ENCODE measurements around the gene SLC2A4RG.
"Not testable (repeated sequence)": the region's sequence is repeated elsewhere in the genome, so short reads cannot be mapped to it uniquely, and the experiment has no call there.

SLC2A4RG gene

GRCh38 chr20:63768591-63769515 lies 29.3 kb downstream of the SLC2A4RG start:
- H3K4me1 ChIP-seq (ENCODE audit: control insufficient read depth in 2 of 2, insufficient read depth in 2 of 2, low read length in 2 of 2) = no peaks in the 10 kb centered on the region
- H3K27ac ChIP-seq (ENCODE audit: low read depth in 2 of 2, low read length in 2 of 2) = no peak overlapping the region
- H3K9me3 ChIP-seq (ENCODE audit: control insufficient read depth in 2 of 2, low read length in 2 of 2) = no peaks in the 10 kb centered on the region
- no peak overlapping the region for H3K4me3 ChIP-seq (ENCODE audit: low read length in 2 of 2)
- no peak overlapping the region for H3K9ac ChIP-seq (ENCODE audit: low read depth in 1 of 2, low read length in 2 of 2)
- no peaks in the 10 kb centered on the region for H3K36me3 ChIP-seq (ENCODE audit: control insufficient read depth in 2 of 2, insufficient read depth in 2 of 2, low read length in 2 of 2)
- H3K27me3 ChIP-seq (ENCODE audit: control insufficient read depth in 2 of 2, insufficient read depth in 2 of 2, low read length in 2 of 2) = no peaks in the 10 kb centered on the region

DNA sequence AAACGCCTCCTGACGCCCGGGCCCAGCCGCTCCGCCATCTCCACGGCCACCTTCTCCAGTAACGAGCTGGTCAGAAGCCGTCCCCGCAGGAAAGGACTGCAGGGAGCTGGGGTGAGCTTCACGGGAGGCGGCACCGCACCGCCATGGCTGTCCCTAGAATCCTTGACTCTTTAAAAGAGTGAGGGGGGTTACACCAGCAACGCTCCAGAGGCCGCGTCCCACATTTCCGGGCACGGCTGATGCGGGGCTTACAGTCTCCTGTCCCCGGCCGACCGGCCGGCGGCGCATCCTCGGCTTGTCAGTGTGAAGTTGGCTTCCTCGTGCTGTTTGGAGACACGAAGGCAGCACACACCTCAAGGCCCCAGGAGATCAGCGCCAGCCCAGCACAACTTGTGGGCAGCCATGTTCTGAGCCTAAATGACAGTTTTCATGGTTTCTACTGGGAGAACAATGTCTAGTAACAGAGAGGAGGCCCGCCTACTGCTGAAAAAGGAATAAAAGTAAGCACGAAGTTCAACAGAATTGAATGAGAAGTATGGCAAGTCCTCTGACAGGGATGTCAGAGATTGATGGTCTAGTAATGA lies 30.4 kb downstream of the SLC2A4RG start:
- Histone ChIP-seq H3K27me3 (ENCODE audit: control insufficient read depth in 2 of 2, insufficient read depth in 2 of 2, low read length in 2 of 2) (no peaks in the 10 kb centered on the region), H3K27ac (ENCODE audit: low read depth in 2 of 2, low read length in 2 of 2) (no peak overlapping the region), H3K36me3 (ENCODE audit: control insufficient read depth in 2 of 2, insufficient read depth in 2 of 2, low read length in 2 of 2) (no peaks in the 10 kb centered on the region), H3K9ac (ENCODE audit: low read depth in 1 of 2, low read length in 2 of 2) (no peak overlapping the region), H3K4me1 (ENCODE audit: control insufficient read depth in 2 of 2, insufficient read depth in 2 of 2, low read length in 2 of 2) (no peaks in the 10 kb centered on the region), H3K9me3 (ENCODE audit: control insufficient read depth in 2 of 2, low read length in 2 of 2) (no peaks in the 10 kb centered on the region), H3K4me3 (ENCODE audit: low read length in 2 of 2) (no peak overlapping the region)

DNA sequence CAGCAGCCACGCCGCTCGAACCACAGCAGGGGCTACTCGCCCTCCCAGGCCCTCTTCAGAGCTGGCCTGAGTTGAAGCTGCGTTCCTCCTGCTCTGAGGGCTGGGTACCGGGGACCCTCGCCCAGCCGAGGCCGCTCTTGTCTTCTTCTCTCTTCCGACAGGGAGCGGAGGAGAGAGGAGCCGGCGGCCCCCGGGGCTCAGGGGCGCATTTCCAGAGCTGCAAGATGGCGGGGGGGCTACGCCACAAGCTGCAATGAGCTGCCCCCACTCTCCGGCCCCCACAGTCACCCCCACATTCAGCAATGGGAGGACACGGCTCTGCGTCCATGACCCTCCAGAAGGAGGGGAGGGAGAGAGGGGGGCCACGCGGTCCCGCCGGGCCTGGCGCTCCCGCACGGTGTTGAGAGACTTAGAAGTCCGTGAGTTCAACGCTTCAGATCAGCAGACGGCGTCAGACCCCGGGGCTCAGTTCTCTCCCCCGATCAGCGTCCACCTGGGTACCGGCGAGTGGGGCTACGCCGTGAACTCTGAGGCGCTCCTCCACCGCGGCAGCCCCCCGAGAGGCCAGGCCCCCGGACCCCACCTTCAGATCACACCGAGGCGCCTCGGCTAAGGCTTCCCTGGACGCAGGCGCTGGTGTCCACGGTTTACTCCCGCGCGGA lies 31.6 kb downstream of the SLC2A4RG start:
- no peaks in the 10 kb centered on the region for H3K36me3 ChIP-seq (ENCODE audit: control insufficient read depth in 2 of 2, insufficient read depth in 2 of 2, low read length in 2 of 2)

GRCh38 chr20:63772781-63773518 lies 33.4 kb downstream of the SLC2A4RG start:
- Histone ChIP-seq H3K36me3 (ENCODE audit: control insufficient read depth in 2 of 2, insufficient read depth in 2 of 2, low read length in 2 of 2) (no peaks in the 10 kb centered on the region), H3K4me3 (ENCODE audit: low read length in 2 of 2) (no peak overlapping the region), H3K27ac (ENCODE audit: low read depth in 2 of 2, low read length in 2 of 2) (no peak overlapping the region), H3K27me3 (ENCODE audit: control insufficient read depth in 2 of 2, insufficient read depth in 2 of 2, low read length in 2 of 2) (no peaks in the 10 kb centered on the region), H3K9me3 (ENCODE audit: control insufficient read depth in 2 of 2, low read length in 2 of 2) (no peaks in the 10 kb centered on the region), H3K4me1 (ENCODE audit: control insufficient read depth in 2 of 2, insufficient read depth in 2 of 2, low read length in 2 of 2) (no peaks in the 10 kb centered on the region), H3K9ac (ENCODE audit: low read depth in 1 of 2, low read length in 2 of 2) (no peak overlapping the region)

More for the DNA sequence above, 31.6 kb downstream of the SLC2A4RG start:
- Histone ChIP-seq H3K27ac (ENCODE audit: low read depth in 2 of 2, low read length in 2 of 2) (no peak overlapping the region), H3K27me3 (ENCODE audit: control insufficient read depth in 2 of 2, insufficient read depth in 2 of 2, low read length in 2 of 2) (no peaks in the 10 kb centered on the region), H3K9me3 (ENCODE audit: control insufficient read depth in 2 of 2, low read length in 2 of 2) (no peaks in the 10 kb centered on the region), H3K9ac (ENCODE audit: low read depth in 1 of 2, low read length in 2 of 2) (no peak overlapping the region), H3K4me1 (ENCODE audit: control insufficient read depth in 2 of 2, insufficient read depth in 2 of 2, low read length in 2 of 2) (no peaks in the 10 kb centered on the region), H3K4me3 (ENCODE audit: low read length in 2 of 2) (no peak overlapping the region)

- Histone ChIP-seq H3K27ac (ENCODE audit: low read depth in 2 of 2, low read length in 2 of 2) (no peak overlapping the region), H3K9me3 (ENCODE audit: control insufficient read depth in 2 of 2, low read length in 2 of 2) (no peaks in the 10 kb centered on the region), H3K36me3 (ENCODE audit: control insufficient read depth in 2 of 2, insufficient read depth in 2 of 2, low read length in 2 of 2) (no peaks in the 10 kb centered on the region), H3K4me1 (ENCODE audit: control insufficient read depth in 2 of 2, insufficient read depth in 2 of 2, low read length in 2 of 2) (no peaks in the 10 kb centered on the region), H3K4me3 (ENCODE audit: low read length in 2 of 2) (no peak overlapping the region), H3K27me3 (ENCODE audit: control insufficient read depth in 2 of 2, insufficient read depth in 2 of 2, low read length in 2 of 2) (no peaks in the 10 kb centered on the region), H3K9ac (ENCODE audit: low read depth in 1 of 2, low read length in 2 of 2) (no peak overlapping the region)
These were observed 34.1 kb downstream of the SLC2A4RG start for GRCh38 chr20:63773571-63774241.

DNA sequence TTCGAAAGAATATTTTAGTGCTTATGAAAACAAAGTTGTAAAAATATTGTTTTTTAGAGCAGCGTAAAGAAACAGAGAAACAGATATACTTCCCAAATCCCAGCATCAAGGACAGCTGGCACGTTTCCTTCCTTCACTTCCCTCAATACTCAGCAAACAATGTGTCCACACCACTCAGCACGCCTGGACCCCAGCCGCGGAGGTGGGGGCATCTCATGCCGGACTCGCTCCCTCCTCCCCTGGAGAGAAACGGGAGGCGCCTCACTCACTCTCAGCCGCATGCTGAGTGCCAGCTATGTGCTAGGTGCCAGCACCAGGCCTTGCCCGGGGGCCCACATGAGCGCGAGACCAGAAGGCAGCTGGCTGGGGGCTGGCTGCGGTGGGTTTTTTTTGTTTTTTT lies 34.7 kb downstream of the SLC2A4RG start:
- Histone ChIP-seq H3K27ac (ENCODE audit: low read depth in 2 of 2, low read length in 2 of 2) (no peak overlapping the region), H3K27me3 (ENCODE audit: control insufficient read depth in 2 of 2, insufficient read depth in 2 of 2, low read length in 2 of 2) (no peaks in the 10 kb centered on the region), H3K4me1 (ENCODE audit: control insufficient read depth in 2 of 2, insufficient read depth in 2 of 2, low read length in 2 of 2) (no peaks in the 10 kb centered on the region), H3K36me3 (ENCODE audit: control insufficient read depth in 2 of 2, insufficient read depth in 2 of 2, low read length in 2 of 2) (no peaks in the 10 kb centered on the region), H3K9ac (ENCODE audit: low read depth in 1 of 2, low read length in 2 of 2) (no peak overlapping the region), H3K9me3 (ENCODE audit: control insufficient read depth in 2 of 2, low read length in 2 of 2) (no peaks in the 10 kb centered on the region), H3K4me3 (ENCODE audit: low read length in 2 of 2) (no peak overlapping the region)

DNA sequence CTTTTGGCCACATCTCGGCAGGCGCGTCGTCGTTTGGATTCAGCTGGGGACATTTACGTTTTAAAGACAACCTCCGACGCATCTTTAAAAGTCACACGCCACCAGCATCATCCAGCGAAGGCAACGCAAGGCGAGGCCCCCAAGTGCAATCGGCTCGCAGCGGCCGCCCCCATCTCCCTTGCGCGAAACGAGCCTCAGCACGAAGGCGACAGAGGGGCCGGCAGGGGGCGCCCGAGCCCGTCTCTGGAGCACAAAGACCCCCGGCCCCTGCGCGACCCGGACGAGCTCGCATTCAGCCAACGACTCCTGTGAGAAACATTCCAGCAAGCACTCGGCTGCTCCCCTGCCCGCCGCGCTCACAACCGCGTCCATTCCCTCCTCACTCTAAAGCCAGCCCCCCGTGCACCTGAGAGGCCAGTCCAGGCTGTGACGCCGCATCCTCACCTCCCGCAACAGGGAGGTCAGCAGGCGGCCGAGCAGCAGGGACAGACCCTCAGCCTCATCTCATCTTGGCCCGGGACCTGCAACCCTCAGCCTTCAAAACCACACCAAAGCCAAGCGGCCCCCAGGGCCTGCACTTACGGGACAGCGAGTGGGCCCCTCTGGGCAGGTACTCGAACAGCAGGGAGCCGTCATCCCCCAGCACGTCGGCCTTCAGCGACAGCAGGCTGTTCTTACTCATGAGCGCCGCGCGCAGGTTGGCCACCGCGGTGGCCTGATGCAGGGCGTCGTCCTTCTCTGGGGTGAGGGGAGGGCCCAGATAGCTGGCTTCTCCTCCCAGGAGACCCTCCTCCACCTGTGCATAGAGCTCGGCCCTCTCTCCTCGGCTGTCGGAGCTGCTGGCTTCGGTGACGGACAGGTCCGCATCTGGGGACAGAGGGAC lies 35.8 kb downstream of the SLC2A4RG start:
- Histone ChIP-seq H3K9ac (ENCODE audit: low read depth in 1 of 2, low read length in 2 of 2) (no peak overlapping the region), H3K4me1 (ENCODE audit: control insufficient read depth in 2 of 2, insufficient read depth in 2 of 2, low read length in 2 of 2) (no peaks in the 10 kb centered on the region), H3K4me3 (ENCODE audit: low read length in 2 of 2) (no peak overlapping the region), H3K36me3 (ENCODE audit: control insufficient read depth in 2 of 2, insufficient read depth in 2 of 2, low read length in 2 of 2) (no peaks in the 10 kb centered on the region), H3K27ac (ENCODE audit: low read depth in 2 of 2, low read length in 2 of 2) (no peak overlapping the region), H3K9me3 (ENCODE audit: control insufficient read depth in 2 of 2, low read length in 2 of 2) (no peaks in the 10 kb centered on the region), H3K27me3 (ENCODE audit: control insufficient read depth in 2 of 2, insufficient read depth in 2 of 2, low read length in 2 of 2) (no peaks in the 10 kb centered on the region)

- not testable (repeated sequence) for H3K4me1 ChIP-seq (ENCODE audit: control insufficient read depth in 2 of 2, insufficient read depth in 2 of 2, low read length in 2 of 2); H3K4me3 ChIP-seq (ENCODE audit: low read length in 2 of 2); H3K27ac ChIP-seq (ENCODE audit: low read depth in 2 of 2, low read length in 2 of 2); H3K9me3 ChIP-seq (ENCODE audit: control insufficient read depth in 2 of 2, low read length in 2 of 2); H3K36me3 ChIP-seq (ENCODE audit: control insufficient read depth in 2 of 2, insufficient read depth in 2 of 2, low read length in 2 of 2); H3K9ac ChIP-seq (ENCODE audit: low read depth in 1 of 2, low read length in 2 of 2); H3K27me3 ChIP-seq (ENCODE audit: control insufficient read depth in 2 of 2, insufficient read depth in 2 of 2, low read length in 2 of 2)
These were observed 37.3 kb downstream of the SLC2A4RG start for GRCh38 chr20:63776875-63777274.

GRCh38 chr20:63777614-63778013 lies 38.0 kb downstream of the SLC2A4RG start:
- Histone ChIP-seq H3K36me3 (ENCODE audit: control insufficient read depth in 2 of 2, insufficient read depth in 2 of 2, low read length in 2 of 2) (no peaks in the 10 kb centered on the region), H3K4me1 (ENCODE audit: control insufficient read depth in 2 of 2, insufficient read depth in 2 of 2, low read length in 2 of 2) (peaks cover 0 to 3% of the 10 kb centered on the region in 2 donors), H3K4me3 (ENCODE audit: low read length in 2 of 2) (no peak overlapping the region), H3K9ac (ENCODE audit: low read depth in 1 of 2, low read length in 2 of 2) (no peak overlapping the region), H3K27ac (ENCODE audit: low read depth in 2 of 2, low read length in 2 of 2) (no peak overlapping the region), H3K9me3 (ENCODE audit: control insufficient read depth in 2 of 2, low read length in 2 of 2) (no peaks in the 10 kb centered on the region), H3K27me3 (ENCODE audit: control insufficient read depth in 2 of 2, insufficient read depth in 2 of 2, low read length in 2 of 2) (no peaks in the 10 kb centered on the region)
